Left forelimb (tissue), 1 donor: ENCODE measurements around the gene UCHL3.

Experiments used
- DNase-seq: peaks from one replicate; pipeline ENCODE4 v3.0.0-alpha.2; 2018; ENCODE audit warnings: low spot score

Gene UCHL3

GRCh38 chr13:75633285-75633684 lies 83.7 kb downstream of the UCHL3 start:
- DNase-seq, result no peak

- peak; percentile 67 for DNase-seq
Measured at GRCh38 chr13:75635101-75635827, 85.7 kb downstream of the UCHL3 start.

- peak; percentile 77 for DNase-seq
Measured at GRCh38 chr13:75635828-75636435, 86.3 kb downstream of the UCHL3 start, which contains the start of gene LMO7. LMO7 (plus strand) TSS chr13:75636330; CDS start chr13:75636658, 328 bp downstream.

GRCh38 chr13:75636436-75637180 lies 87.0 kb downstream of the UCHL3 start:
- peak; percentile 73 for DNase-seq

- no peak for DNase-seq
Measured at GRCh38 chr13:75637181-75637750, 87.7 kb downstream of the UCHL3 start.

GRCh38 chr13:75639454-75639853 lies 89.9 kb downstream of the UCHL3 start:
- no peak for DNase-seq

GRCh38 chr13:75641026-75641425 lies 91.4 kb downstream of the UCHL3 start:
- no peak for DNase-seq

- no peak for DNase-seq
Measured at GRCh38 chr13:75643182-75643581, 93.6 kb downstream of the UCHL3 start.

- DNase-seq, result no peak
Measured at GRCh38 chr13:75643693-75644092, 94.1 kb downstream of the UCHL3 start.

- DNase-seq, result no peak
Measured at GRCh38 chr13:75645141-75645540, 95.5 kb downstream of the UCHL3 start.

- DNase-seq, result no peak
Measured at GRCh38 chr13:75647126-75647784, 97.7 kb downstream of the UCHL3 start.

- no peak for DNase-seq
Measured at GRCh38 chr13:75648446-75648845, 98.9 kb downstream of the UCHL3 start.

GRCh38 chr13:75651013-75651412 lies 101.4 kb downstream of the UCHL3 start:
- no peak for DNase-seq

GRCh38 chr13:75652726-75653125 lies 103.1 kb downstream of the UCHL3 start:
- no peak for DNase-seq
